SU-DHL-6 (cell line): ENCODE measurements around the gene MNAT1.

ENCODE experiments used
- H2AFZ ChIP-seq: fragments of 200-600 bp; sonication (generic); 2 replicates; pipeline ENCODE4 v1.6.1; 2014; ENCODE audit warnings: low read depth, mild to moderate bottlenecking, moderate library complexity, mixed read lengths, antibody characterized with exemption, low read length; ENCODE audit not compliant: severe bottlenecking
- H3F3A ChIP-seq: fragments of 200-600 bp; shearing (Covaris generic); 2 replicates; pipeline ENCODE4 v1.6.0; 2016; ENCODE audit warnings: antibody characterized with exemption, mild to moderate bottlenecking; ENCODE audit not compliant: insufficient read depth
- H3K27ac ChIP-seq: fragments of 200-600 bp; sonication (generic); 2 replicates; pipeline ENCODE4 v1.5.1; 2016; ENCODE audit warnings: low read depth, mild to moderate bottlenecking, low read length, moderate library complexity, mixed read lengths
- H3K27me3 ChIP-seq: fragments of 200-600 bp; sonication (generic), shearing (Covaris generic); 2 replicates; pipeline ENCODE4 v1.6.0; 2014; ENCODE audit warnings: mild to moderate bottlenecking, low read length
- H3K36me3 ChIP-seq: fragments of 200-600 bp; sonication (generic); 2 replicates; pipeline ENCODE4 v1.6.1; 2014; ENCODE audit warnings: mild to moderate bottlenecking, low read length, mixed read lengths
- H3K4me2 ChIP-seq: fragments of 300-600, 200-600 bp; shearing (Covaris generic), sonication (generic); 2 replicates; pipeline ENCODE4 v1.6.0; 2014; ENCODE audit warnings: low read length, low read depth, mild to moderate bottlenecking; ENCODE audit not compliant: poor library complexity, severe bottlenecking
- H3K4me3 ChIP-seq: fragments of 200-600 bp; sonication (generic); 2 replicates; pipeline ENCODE4 v1.5.1; 2014; ENCODE audit warnings: antibody characterized with exemption, low read length, mild to moderate bottlenecking, mixed read lengths; ENCODE audit not compliant: insufficient read depth, poor library complexity, severe bottlenecking
- H3K79me2 ChIP-seq: fragments of 200-600 bp; sonication (generic); 2 replicates; pipeline ENCODE4 v1.6.1; 2014; ENCODE audit warnings: mild to moderate bottlenecking, low read length, moderate library complexity; ENCODE audit not compliant: insufficient read depth
- H3K9ac ChIP-seq: fragments of 200-600 bp; sonication (generic); 2 replicates; pipeline ENCODE4 v1.7.0; 2014; ENCODE audit warnings: mild to moderate bottlenecking, low read length
- H3K9me2 ChIP-seq: fragments of 200-600 bp; sonication (generic); replicated peaks from 2 replicates; pipeline ENCODE4 v1.6.1; 2014; ENCODE audit warnings: low read length; ENCODE audit not compliant: insufficient read depth
- H3K9me3 ChIP-seq: fragments of 200-600 bp; sonication (generic); 2 replicates; pipeline ENCODE4 v1.6.1; 2014; ENCODE audit warnings: low read length, mixed read lengths; ENCODE audit not compliant: insufficient read depth
- H4K20me1 ChIP-seq: fragments of 200-600 bp; sonication (generic); 2 replicates; pipeline ENCODE4 v1.6.1; 2014; ENCODE audit warnings: low read depth, mild to moderate bottlenecking, antibody characterized with exemption, low read length, moderate library complexity, mixed read lengths
- EZH2phosphoT487 ChIP-seq: fragments of 200-600 bp; sonication (generic), shearing (Covaris generic); conservative IDR thresholded peaks from 2 replicates; pipeline ENCODE4 v1.6.1; 2018; ENCODE audit warnings: mild to moderate bottlenecking, antibody characterized with exemption, low read length, moderate library complexity, mixed read lengths
- TF ChIP-seq, protein P1 (sequence below): fragments of 200-600 bp; sonication (generic); IDR thresholded peaks from one replicate; pipeline ENCODE4 v1.5.1; 2017; ENCODE audit warnings: antibody characterized with exemption, mild to moderate bottlenecking, low read length, moderate library complexity; ENCODE audit not compliant: insufficient read depth, poor library complexity, severe bottlenecking

The MNAT1 gene

DNA sequence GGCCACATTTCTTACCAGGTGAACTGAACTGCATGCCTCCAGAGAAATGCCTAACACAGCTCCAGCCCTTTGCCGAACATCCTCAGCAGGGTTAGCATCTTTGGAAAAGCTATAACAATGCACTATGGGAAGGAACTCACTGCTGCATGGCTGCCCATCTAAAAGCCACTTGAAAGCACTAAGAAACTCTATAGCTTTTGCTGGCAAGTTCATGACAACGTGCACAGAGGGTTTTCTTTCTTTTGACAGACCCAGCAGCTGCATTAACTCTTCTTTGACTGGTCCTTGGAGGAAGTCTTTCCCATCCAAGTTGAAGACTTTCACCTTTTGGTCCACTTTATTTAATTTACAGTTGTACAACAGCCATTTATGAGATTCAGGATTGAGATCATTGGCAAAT lies 241.0 kb downstream of the MNAT1 start:
- Histone ChIP-seq H3K9me2 (no peaks in the 10 kb centered on the region), H3K27ac (no peak overlapping the region), H3K36me3 (peaks cover 13% of the 10 kb centered on the region; the same call in 1 of the 2 replicates), H4K20me1 (no peaks in the 10 kb centered on the region), H3K9ac (no peak overlapping the region), H3F3A (peaks cover 14% of the 10 kb centered on the region; the same call in 1 of the 2 replicates), H3K4me3 (no peak overlapping the region), H3K9me3 (no peaks in the 10 kb centered on the region), H3K4me2 (no peak overlapping the region), H3K79me2 (peaks cover 17% of the 10 kb centered on the region), H3K27me3 (no peaks in the 10 kb centered on the region), H2AFZ (no peak overlapping the region)
- no peak for TF ChIP-seq EZH2phosphoT487
- TF ChIP-seq, protein P1, sequence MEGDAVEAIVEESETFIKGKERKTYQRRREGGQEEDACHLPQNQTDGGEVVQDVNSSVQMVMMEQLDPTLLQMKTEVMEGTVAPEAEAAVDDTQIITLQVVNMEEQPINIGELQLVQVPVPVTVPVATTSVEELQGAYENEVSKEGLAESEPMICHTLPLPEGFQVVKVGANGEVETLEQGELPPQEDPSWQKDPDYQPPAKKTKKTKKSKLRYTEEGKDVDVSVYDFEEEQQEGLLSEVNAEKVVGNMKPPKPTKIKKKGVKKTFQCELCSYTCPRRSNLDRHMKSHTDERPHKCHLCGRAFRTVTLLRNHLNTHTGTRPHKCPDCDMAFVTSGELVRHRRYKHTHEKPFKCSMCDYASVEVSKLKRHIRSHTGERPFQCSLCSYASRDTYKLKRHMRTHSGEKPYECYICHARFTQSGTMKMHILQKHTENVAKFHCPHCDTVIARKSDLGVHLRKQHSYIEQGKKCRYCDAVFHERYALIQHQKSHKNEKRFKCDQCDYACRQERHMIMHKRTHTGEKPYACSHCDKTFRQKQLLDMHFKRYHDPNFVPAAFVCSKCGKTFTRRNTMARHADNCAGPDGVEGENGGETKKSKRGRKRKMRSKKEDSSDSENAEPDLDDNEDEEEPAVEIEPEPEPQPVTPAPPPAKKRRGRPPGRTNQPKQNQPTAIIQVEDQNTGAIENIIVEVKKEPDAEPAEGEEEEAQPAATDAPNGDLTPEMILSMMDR = no peak

DNA sequence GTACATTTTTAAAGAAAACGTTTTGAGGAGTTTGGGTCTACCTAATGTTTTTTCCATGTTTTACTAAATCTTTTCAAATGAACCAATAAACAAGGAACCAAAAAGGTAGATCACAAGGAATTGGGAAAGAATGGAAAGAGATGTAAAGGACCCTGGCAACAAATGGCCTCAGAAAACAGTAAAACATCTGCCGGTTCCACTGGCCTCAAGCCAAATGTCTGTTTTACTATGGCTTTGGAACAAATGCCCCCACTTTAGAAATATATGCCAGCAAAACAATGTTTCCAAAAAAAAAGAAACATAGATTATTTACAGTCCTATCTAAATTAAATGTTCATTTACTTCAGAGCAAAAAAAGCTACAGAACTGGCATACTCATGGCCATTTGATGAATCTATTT lies 243.3 kb downstream of the MNAT1 start:
- no peaks in the 10 kb centered on the region for H3K9me3 ChIP-seq
- H3K9ac ChIP-seq = no peak overlapping the region
- no peaks in the 10 kb centered on the region for H4K20me1 ChIP-seq
- H3K9me2 ChIP-seq = no peaks in the 10 kb centered on the region
- peaks cover 14% of the 10 kb centered on the region; the same call in 1 of the 2 replicates for H3F3A ChIP-seq
- H3K4me2 ChIP-seq = peak overlapping the region; percentile 85
- no peak for TF ChIP-seq EZH2phosphoT487
- TF ChIP-seq, protein P1 = no peak
- peaks cover 13% of the 10 kb centered on the region; the same call in 1 of the 2 replicates for H3K36me3 ChIP-seq
- peaks cover 25% of the 10 kb centered on the region for H3K79me2 ChIP-seq
- no peak overlapping the region for H3K27ac ChIP-seq
- H3K27me3 ChIP-seq = no peaks in the 10 kb centered on the region
- no peak overlapping the region for H2AFZ ChIP-seq
- H3K4me3 ChIP-seq = peak overlapping the region; percentile 8

DNA sequence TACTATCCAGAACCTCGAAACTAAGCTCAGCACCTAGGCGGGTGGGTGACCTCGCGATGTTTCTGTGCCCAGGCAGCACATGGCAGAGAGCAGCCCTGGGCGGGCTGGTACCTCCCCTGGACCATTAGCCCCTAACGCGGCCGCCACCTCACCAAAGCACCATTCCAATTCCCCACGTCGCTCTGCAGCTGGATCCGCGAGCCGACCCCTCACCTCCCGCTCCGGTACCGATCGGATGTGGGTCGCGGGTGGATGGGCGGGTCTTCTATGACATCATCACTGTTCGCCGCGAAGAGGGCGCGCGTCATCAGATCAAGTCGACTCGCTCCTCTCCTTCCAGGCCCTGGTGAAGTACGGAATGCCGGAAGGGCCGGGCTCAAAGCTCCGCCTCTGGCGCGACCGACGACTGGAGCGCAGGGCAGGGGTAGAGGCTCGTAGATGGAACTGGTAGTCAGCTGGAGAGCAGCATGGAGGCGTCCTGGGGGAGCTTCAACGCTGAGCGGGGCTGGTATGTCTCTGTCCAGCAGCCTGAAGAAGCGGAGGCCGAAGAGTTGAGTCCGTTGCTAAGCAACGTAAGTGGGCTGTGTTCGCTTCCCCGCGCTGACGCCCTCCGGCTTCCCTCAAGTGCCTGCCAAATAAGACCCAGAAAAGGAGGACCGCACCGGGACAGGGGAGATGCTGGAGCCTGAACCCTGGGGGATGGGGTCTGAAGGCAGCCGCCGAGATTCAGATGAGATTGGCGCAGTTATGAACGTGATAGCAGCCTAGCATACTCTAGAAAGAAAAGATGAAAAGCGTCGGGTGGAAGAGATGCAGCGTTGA lies 246.5 kb downstream of the MNAT1 start, which contains the start of the genes SLC38A6 and TRMT5:
Gene SLC38A6 (plus strand): TSS at position 435 of the 822 bp plus-strand sequence. CDS start 33 bp downstream, at position 468.
Gene TRMT5 (minus strand): TSS at position 269 of the 822 bp plus-strand sequence. CDS start 106 bp downstream, at position 163.
- Histone ChIP-seq H3K9me3 (no peaks in the 10 kb centered on the region), H3K79me2 (peaks cover 25% of the 10 kb centered on the region), H2AFZ (peak within 1 kb of the TSS; percentile 89), H3K9ac (peak within 1 kb of the TSS; percentile 69), H3K4me2 (peak within 1 kb of the TSS; percentile 85), H3K4me3 (peak within 1 kb of the TSS; percentile 98), H4K20me1 (no peaks in the 10 kb centered on the region), H3K27ac (peak within 1 kb of the TSS; percentile 35), H3K9me2 (no peaks in the 10 kb centered on the region), H3F3A (peaks cover 14% of the 10 kb centered on the region; the same call in 1 of the 2 replicates), H3K27me3 (no peaks in the 10 kb centered on the region), H3K36me3 (peaks cover 17% of the 10 kb centered on the region; the same call in 1 of the 2 replicates)
- TF ChIP-seq EZH2phosphoT487 = no peak
- TF ChIP-seq, protein P1 = no peak
